K562 (cell line): ENCODE measurements around the gene IDS. TPM values are rescaled to one million over a fixed set of nuclear protein-coding genes. Genes with fewer than 3 reads are reported as not detected.

ENCODE experiments used
- ATAC-seq: fragments of 200-7000 bp; cut with Tn5 transposase; 3 replicates; pipeline ENCODE4 v1.9.1; 2020; ENCODE audit warnings: moderate library complexity
- BruUV-seq: library from RNA; stranded (reverse); fragments of 400-500 nt; replicated peaks from 2 replicates; lab custom pipeline; 2021; lab: Mats Ljungman, UMichigan
- CTCF ChIA-PET: fragments of 300-600 bp; formaldehyde crosslinking; extraction: SDS; loops from one replicate; lab custom pipeline; 2021; ENCODE audit warnings: low intra/inter-chr PET ratio; lab: Yijun Ruan, JAX
- POLR2A ChIA-PET: fragments of 300-600, 350-650 bp; sonication (Branson Sonifier 250); formaldehyde crosslinking; extraction: SDS; loops from one replicate; lab custom pipeline; 2021; ENCODE audit warnings: antibody characterized with exemption, inconsistent platforms; lab: Yijun Ruan, JAX
- DNase-seq, 4 experiments: peaks; one replicate each; pipeline versions ENCODE4 v3.0.0 to v3.0.0-alpha.2; 2011 to 2018; ENCODE audit warnings: low spot score in 3 of 4, mixed read lengths in 3 of 4; ENCODE audit errors: extremely low read depth in 1 of 4
- FAIRE-seq: peaks from 2 replicates; lab custom pipeline; 2011; peaks lifted over from hg19 to GRCh38; lab: Jason Lieb, UNC
- H2AFZ ChIP-seq: 2 replicates; pipeline ENCODE4 v1.6.0; 2011; ENCODE audit warnings: low read depth, low read length, control low read depth, inconsistent platforms
- H3K27ac ChIP-seq: fragments of 200-600 bp; 3 replicates; pipeline ENCODE4 v1.8.0; 2011; ENCODE audit warnings: low read depth, mild to moderate bottlenecking, control low read depth, inconsistent platforms, low read length, moderate library complexity, mixed read lengths; ENCODE audit errors: extremely low read depth
- H3K27me3 ChIP-seq, 2 experiments: fragments of 300-600 bp in 1 of 2; 2 replicates in 1 of 2; 3 replicates in 1 of 2; pipeline versions ENCODE4 v1.6.0 to v1.8.0; 2011; ENCODE audit warnings: inconsistent platforms in 2 of 2, low read length in 2 of 2, mild to moderate bottlenecking in 1 of 2, mixed read lengths in 1 of 2, moderate library complexity in 1 of 2; ENCODE audit not compliant: control insufficient read depth in 2 of 2, insufficient read depth in 2 of 2
- H3K36me3 ChIP-seq: fragments of 300-600 bp; 3 replicates; pipeline ENCODE4 v1.8.0; 2011; ENCODE audit warnings: mild to moderate bottlenecking, low read length, inconsistent platforms; ENCODE audit not compliant: control insufficient read depth, insufficient read depth
- H3K4me1 ChIP-seq, 2 experiments: fragments of 200-600 bp in 1 of 2; replicated peaks in 1 of 2; 2 replicates in 1 of 2; 3 replicates in 1 of 2; pipeline versions ENCODE4 v1.5.1 to v1.8.0; 2011; ENCODE audit warnings: inconsistent platforms in 2 of 2, low read length in 2 of 2, mild to moderate bottlenecking in 1 of 2, mixed read lengths in 1 of 2, moderate library complexity in 1 of 2; ENCODE audit not compliant: control insufficient read depth in 2 of 2, insufficient read depth in 2 of 2
- H3K4me2 ChIP-seq: 2 replicates; pipeline ENCODE4 v1.6.1; 2011; ENCODE audit warnings: low read length, control low read depth, inconsistent platforms, mixed read lengths; ENCODE audit not compliant: insufficient read depth
- H3K4me3 ChIP-seq: fragments of 200-600 bp; sonication (generic), shearing (Covaris generic); 2 replicates; pipeline ENCODE4 v1.5.1; 2016; ENCODE audit warnings: control low read depth, inconsistent platforms
- H3K79me2 ChIP-seq: fragments of 200-600 bp; 3 replicates; pipeline ENCODE4 v1.8.0; 2011; ENCODE audit warnings: low read length, inconsistent platforms; ENCODE audit not compliant: control insufficient read depth, insufficient read depth
- H3K9ac ChIP-seq, 2 experiments: 2 replicates each; pipeline versions ENCODE4 v1.6.0 to v1.6.1; 2011; ENCODE audit warnings: low read depth in 2 of 2, low read length in 2 of 2, control low read depth in 1 of 2, inconsistent platforms in 1 of 2, mild to moderate bottlenecking in 1 of 2, mixed read lengths in 1 of 2; ENCODE audit not compliant: insufficient read depth in 1 of 2
- H3K9me1 ChIP-seq: one replicate; pipeline ENCODE4 v1.6.0; 2011; ENCODE audit warnings: inconsistent platforms, mild to moderate bottlenecking, low read length, moderate library complexity; ENCODE audit not compliant: control insufficient read depth, insufficient read depth
- H3K9me3 ChIP-seq: replicated peaks from 2 replicates; pipeline ENCODE4 v1.5.1; 2011; ENCODE audit warnings: low read depth, low read length, inconsistent platforms; ENCODE audit not compliant: control insufficient read depth, insufficient read depth
- H4K20me1 ChIP-seq: replicated peaks from 2 replicates; pipeline ENCODE4 v1.6.1; 2011; ENCODE audit warnings: low read length, inconsistent platforms, mixed read lengths; ENCODE audit not compliant: control insufficient read depth, insufficient read depth
- ELF4 ChIP-seq: fragments of 450-650 bp; formaldehyde crosslinking; IDR thresholded peaks from 2 replicates; pipeline ENCODE4 v1.4.0; 2022; ENCODE audit warnings: missing genetic modification characterization
- HNRNPK ChIP-seq: fragments of 200-400 bp; formaldehyde crosslinking; IDR thresholded peaks from one replicate; pipeline ENCODE4 v1.6.1; 2018; ENCODE audit warnings: mild to moderate bottlenecking, low read depth, low read length; ENCODE audit not compliant: poor library complexity, severe bottlenecking
- NFXL1 ChIP-seq: fragments of 450-650 bp; formaldehyde crosslinking; IDR thresholded peaks from 2 replicates; pipeline ENCODE4 v1.4.0; 2021; ENCODE audit warnings: mild to moderate bottlenecking
- PYGO2 ChIP-seq: fragments of 450-650 bp; IDR thresholded peaks from 2 replicates; pipeline ENCODE4 v1.6.1; 2016; ENCODE audit warnings: mild to moderate bottlenecking, missing genetic modification characterization, moderate library complexity, missing compliant biosample characterization
- SMARCA5 ChIP-seq: fragments of 450-650 bp; IDR thresholded peaks from 2 replicates; pipeline ENCODE4 v1.6.1; 2016
- ZNF282 ChIP-seq: sonication (generic); formaldehyde crosslinking; IDR thresholded peaks from 2 replicates; pipeline ENCODE4 v1.8.1; 2023; ENCODE audit warnings: missing genetic modification reagents
- ZNF551 ChIP-seq: fragments of 250-450 bp; sonication (Bioruptor Pico); IDR thresholded peaks from 2 replicates; pipeline ENCODE4 v1.5.0; 2021; ENCODE audit warnings: mild to moderate bottlenecking, moderate library complexity
- WGBS: fragments of 100-300 bp; shearing (Covaris generic); methylation state at CpG from one replicate; pipeline ENCODE4 v1.1.6; 2016; ENCODE audit warnings: low coverage, mixed read lengths; ENCODE audit not compliant: insufficient coverage; ENCODE audit errors: missing lambda C conversion rate; 5-methylcytosine and 5-hydroxymethylcytosine counted together
- in situ Hi-C: fragments of 300-500 bp; cut with MboI; formaldehyde crosslinking; loops from 4 replicates; pipeline ENCODE4 v1.15.0; 2018; ENCODE audit warnings: inconsistent platforms, mixed read lengths
- intact Hi-C: fragments of 100-400 bp; cut with micrococcal nuclease; formaldehyde crosslinking; loops from 2 replicates; pipeline ENCODE4 v1.14.2; 2022
- polyA plus RNA-seq, 8 experiments: library from polyadenylated mRNA; depleted of rRNA in 4 of 8; stranded (reverse) in 5 of 8; unstranded in 3 of 8; fragments of >200 nt; fragmentation: Nextera tagmentation in 2 of 8; fragmentation: Illumina TruSeq in 1 of 8; extraction: Ambion mirVana in 2 of 8; extraction: Trizol in 1 of 8; gene quantifications; 2 replicates each; pipeline versions ENCODE4 v1.2.1 to v1.2.3, GENCODE V29; 2011 to 2014; ENCODE audit warnings: inconsistent platforms in 1 of 8, missing spikeins in 1 of 8
- total RNA-seq, 7 experiments: library from RNA; depleted of rRNA in 6 of 7; stranded (reverse); fragments of >200 nt in 6 of 7; fragmentation: Illumina TruSeq in 2 of 7; extraction: Trizol in 2 of 7; gene quantifications; 2 replicates each; pipeline versions ENCODE4 v1.2.1 to v1.2.3, GENCODE V29; 2011 to 2021; ENCODE audit warnings: low replicate concordance in 1 of 7
- TF ChIP-seq, protein P1 (sequence below): fragments of 450-650 bp; IDR thresholded peaks from 2 replicates; pipeline ENCODE4 v1.6.1; 2018; ENCODE audit not compliant: partially characterized antibody
- TF ChIP-seq, protein P2 (sequence below): fragments of 250-450 bp; sonication (Bioruptor Pico); IDR thresholded peaks from 2 replicates; pipeline ENCODE4 v1.5.0; 2020; ENCODE audit warnings: mild to moderate bottlenecking, borderline replicate concordance
- TF ChIP-seq, protein P3 (sequence below): IDR thresholded peaks from 2 replicates; pipeline ENCODE4 v1.6.1; 2011; ENCODE audit not compliant: insufficient read length; ENCODE audit errors: extremely low read depth
- TF ChIP-seq, protein P4 (sequence below): fragments of 450-650 bp; formaldehyde crosslinking; IDR thresholded peaks from 2 replicates; pipeline ENCODE4 v1.4.0; 2020; ENCODE audit warnings: mild to moderate bottlenecking, moderate library complexity

Gene IDS
- total and polyA plus RNA-seq, 9 of the 15 experiments (the other 6 are each of a cell fraction or from before 2014, with no cell fraction given) = 2.0 to 18.6 (median 8.6) TPM

DNA sequence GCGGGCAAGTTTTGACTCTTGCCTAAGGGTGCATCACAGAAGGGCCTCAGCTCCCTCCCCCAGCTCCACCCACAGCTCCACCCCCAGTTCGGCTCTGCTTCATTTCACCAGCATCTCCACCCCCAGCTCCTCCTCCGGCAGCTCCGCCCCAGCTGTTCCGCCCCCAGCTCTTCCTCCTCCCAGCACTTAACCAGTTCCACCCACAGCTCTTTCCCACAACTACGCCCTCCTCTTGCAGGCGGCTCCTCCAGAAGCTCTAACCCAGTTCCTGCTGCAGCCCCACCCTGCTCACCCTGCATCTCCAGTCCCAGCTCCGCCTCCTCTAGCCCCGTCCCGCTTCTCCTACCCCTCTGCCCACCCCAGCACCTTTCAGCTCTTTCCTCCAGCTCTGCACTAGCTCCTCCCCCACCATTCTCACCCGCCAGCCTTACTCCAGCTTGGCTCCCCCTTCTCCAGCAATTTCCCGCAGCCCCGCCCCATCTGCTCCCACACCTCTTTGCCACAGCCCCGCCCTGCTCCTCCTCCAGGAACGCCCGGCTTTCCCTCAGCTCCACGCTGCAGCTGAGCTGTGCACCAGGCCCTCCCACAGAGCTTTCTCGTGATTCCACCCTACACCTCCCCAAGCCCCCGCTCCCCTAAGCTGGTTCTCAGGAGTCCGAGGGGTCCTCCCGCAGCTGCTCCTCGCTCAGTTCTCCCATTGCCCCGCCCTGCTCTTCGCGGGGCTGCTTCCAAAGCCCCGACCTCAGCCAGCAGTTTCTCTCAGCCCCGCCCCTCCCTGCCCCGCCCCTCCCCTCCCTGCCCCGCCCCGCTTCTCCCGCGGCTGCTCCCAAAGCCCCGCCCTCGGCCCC is 34.4 kb upstream of the IDS start:
- POLR2A ChIA-PET = interaction anchor here (1.2 kb wide), 1 partner anchor 12 kb away, joined by 3 read pairs; no protein-coding TSS in a partner anchor
- Histone ChIP-seq H4K20me1 (no peaks in the 10 kb centered on the region; the same call in 1 of the 2 replicates), H3K9me3 (no peaks in the 10 kb centered on the region), H3K4me3 (peak overlapping the region; percentile 58), H2AFZ (peak overlapping the region; percentile 86; the same call in 1 of the 2 replicates), H3K27ac (no peak overlapping the region; the same call in 2 of the 3 replicates), H3K36me3 (no peaks in the 10 kb centered on the region), H3K79me2 (peaks cover 9% of the 10 kb centered on the region; the same call in 1 of the 3 replicates), H3K9ac (peak overlapping the region in 1 of 2 experiments; percentile 88; a peak in 2 of 4 replicates), H3K9me1 (no peaks in the 10 kb centered on the region), H3K27me3 (no peaks in the 10 kb centered on the region), H3K4me1 (peaks cover 8 to 16% of the 10 kb centered on the region in 2 experiments; a peak in 4 of 5 replicates), H3K4me2 (peak overlapping the region; percentile 81)
- WGBS = 0% methylated on average over 1 of the region's 34 CpGs
- CTCF ChIA-PET = interaction anchor here (0.6 kb wide), 1 partner anchor 25 kb away, joined by 4 read pairs; no protein-coding TSS in a partner anchor
- in situ Hi-C loops (loop anchor here (10.0 kb wide), 1 partner anchor 405 kb away; no protein-coding TSS in a partner anchor), intact Hi-C loops (loop anchor here (5.0 kb wide), 1 partner anchor 32 kb away; the partner anchor contains the start of gene IDS)
- BruUV-seq = no TSS peak
- DNase-seq (peak; percentile 77 to 93 (median 84)), FAIRE-seq (peak; percentile 96), ATAC-seq (peak; percentile 85)
- TF ChIP-seq NFXL1 (CRISPR knock-in tag) (no peak), SMARCA5 (no peak), ZNF282 (CRISPR knock-in tag) (no peak), ELF4 (no peak), ZNF551 (CRISPR knock-in tag) (no peak), HNRNPK (no peak), PYGO2 (no peak)
- TF ChIP-seq, protein P1, sequence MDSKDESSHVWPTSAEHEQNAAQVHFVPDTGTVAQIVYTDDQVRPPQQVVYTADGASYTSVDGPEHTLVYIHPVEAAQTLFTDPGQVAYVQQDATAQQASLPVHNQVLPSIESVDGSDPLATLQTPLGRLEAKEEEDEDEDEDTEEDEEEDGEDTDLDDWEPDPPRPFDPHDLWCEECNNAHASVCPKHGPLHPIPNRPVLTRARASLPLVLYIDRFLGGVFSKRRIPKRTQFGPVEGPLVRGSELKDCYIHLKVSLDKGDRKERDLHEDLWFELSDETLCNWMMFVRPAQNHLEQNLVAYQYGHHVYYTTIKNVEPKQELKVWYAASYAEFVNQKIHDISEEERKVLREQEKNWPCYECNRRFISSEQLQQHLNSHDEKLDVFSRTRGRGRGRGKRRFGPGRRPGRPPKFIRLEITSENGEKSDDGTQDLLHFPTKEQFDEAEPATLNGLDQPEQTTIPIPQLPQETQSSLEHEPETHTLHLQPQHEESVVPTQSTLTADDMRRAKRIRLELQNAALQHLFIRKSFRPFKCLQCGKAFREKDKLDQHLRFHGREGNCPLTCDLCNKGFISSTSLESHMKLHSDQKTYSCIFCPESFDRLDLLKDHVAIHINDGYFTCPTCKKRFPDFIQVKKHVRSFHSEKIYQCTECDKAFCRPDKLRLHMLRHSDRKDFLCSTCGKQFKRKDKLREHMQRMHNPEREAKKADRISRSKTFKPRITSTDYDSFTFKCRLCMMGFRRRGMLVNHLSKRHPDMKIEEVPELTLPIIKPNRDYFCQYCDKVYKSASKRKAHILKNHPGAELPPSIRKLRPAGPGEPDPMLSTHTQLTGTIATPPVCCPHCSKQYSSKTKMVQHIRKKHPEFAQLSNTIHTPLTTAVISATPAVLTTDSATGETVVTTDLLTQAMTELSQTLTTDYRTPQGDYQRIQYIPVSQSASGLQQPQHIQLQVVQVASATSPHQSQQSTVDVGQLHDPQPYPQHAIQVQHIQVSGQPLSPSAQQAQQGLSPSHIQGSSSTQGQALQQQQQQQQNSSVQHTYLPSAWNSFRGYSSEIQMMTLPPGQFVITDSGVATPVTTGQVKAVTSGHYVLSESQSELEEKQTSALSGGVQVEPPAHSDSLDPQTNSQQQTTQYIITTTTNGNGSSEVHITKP = peak; percentile 34
- TF ChIP-seq, protein P2, sequence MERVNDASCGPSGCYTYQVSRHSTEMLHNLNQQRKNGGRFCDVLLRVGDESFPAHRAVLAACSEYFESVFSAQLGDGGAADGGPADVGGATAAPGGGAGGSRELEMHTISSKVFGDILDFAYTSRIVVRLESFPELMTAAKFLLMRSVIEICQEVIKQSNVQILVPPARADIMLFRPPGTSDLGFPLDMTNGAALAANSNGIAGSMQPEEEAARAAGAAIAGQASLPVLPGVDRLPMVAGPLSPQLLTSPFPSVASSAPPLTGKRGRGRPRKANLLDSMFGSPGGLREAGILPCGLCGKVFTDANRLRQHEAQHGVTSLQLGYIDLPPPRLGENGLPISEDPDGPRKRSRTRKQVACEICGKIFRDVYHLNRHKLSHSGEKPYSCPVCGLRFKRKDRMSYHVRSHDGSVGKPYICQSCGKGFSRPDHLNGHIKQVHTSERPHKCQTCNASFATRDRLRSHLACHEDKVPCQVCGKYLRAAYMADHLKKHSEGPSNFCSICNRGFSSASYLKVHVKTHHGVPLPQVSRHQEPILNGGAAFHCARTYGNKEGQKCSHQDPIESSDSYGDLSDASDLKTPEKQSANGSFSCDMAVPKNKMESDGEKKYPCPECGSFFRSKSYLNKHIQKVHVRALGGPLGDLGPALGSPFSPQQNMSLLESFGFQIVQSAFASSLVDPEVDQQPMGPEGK (CRISPR knock-in tag) = no peak
- TF ChIP-seq, protein P3, sequence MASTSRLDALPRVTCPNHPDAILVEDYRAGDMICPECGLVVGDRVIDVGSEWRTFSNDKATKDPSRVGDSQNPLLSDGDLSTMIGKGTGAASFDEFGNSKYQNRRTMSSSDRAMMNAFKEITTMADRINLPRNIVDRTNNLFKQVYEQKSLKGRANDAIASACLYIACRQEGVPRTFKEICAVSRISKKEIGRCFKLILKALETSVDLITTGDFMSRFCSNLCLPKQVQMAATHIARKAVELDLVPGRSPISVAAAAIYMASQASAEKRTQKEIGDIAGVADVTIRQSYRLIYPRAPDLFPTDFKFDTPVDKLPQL = no peak
- TF ChIP-seq, protein P4, sequence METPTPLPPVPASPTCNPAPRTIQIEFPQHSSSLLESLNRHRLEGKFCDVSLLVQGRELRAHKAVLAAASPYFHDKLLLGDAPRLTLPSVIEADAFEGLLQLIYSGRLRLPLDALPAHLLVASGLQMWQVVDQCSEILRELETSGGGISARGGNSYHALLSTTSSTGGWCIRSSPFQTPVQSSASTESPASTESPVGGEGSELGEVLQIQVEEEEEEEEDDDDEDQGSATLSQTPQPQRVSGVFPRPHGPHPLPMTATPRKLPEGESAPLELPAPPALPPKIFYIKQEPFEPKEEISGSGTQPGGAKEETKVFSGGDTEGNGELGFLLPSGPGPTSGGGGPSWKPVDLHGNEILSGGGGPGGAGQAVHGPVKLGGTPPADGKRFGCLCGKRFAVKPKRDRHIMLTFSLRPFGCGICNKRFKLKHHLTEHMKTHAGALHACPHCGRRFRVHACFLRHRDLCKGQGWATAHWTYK = no peak
